ENCODE data around the gene GALK2.

GRCh38 chr15:49248291-49248690 lies 78.2 kb downstream of the GALK2 start:
- TF ChIP-seq POLR2AphosphoS5 (IDR thresholded peaks at IDR 0.05; ENCODE audit: low read depth, low read length) (no peak), TAF1 (IDR thresholded peaks at IDR 0.05; ENCODE audit: borderline replicate concordance, insufficient read depth, low read length) (no peak), REST (IDR thresholded peaks at IDR 0.05; ENCODE audit: insufficient read depth in 1 of 2, low read depth in 2 of 2, low read length in 2 of 2) (no peak), SIN3A (IDR thresholded peaks at IDR 0.05; ENCODE audit: borderline replicate concordance, insufficient read depth, low read length) (no peak), FOXP2 (optimal IDR thresholded peaks at IDR 0.05; ENCODE audit: borderline replicate concordance, extremely low read depth, extremely low read length, insufficient read depth) (no peak)
